Thyroid gland (tissue), 4 donors: ENCODE results near the gene RNF115. TPM values are rescaled to one million over a fixed set of nuclear protein-coding genes. Genes with fewer than 3 reads are reported as not detected.

Source experiments
- DNase-seq, 2 donors: peaks; one replicate each; pipeline ENCODE4 v3.0.0-alpha.2; 2019
- H3K27ac ChIP-seq, 3 donors: fragments of 200-600 bp; sonication (generic); 1 replicate in 2 of 3; 2 replicates in 1 of 3; pipeline ENCODE4 v1.5.1; 2016 to 2019; ENCODE audit warnings: mild to moderate bottlenecking in 1 of 3, moderate library complexity in 1 of 3
- H3K27me3 ChIP-seq: fragments of 200-600 bp; sonication (generic); one replicate; pipeline ENCODE4 v1.5.1; 2019
- H3K36me3 ChIP-seq, 2 donors: fragments of 200-600 bp; sonication (generic); one replicate each; pipeline ENCODE4 v1.5.1; 2016 to 2019
- H3K4me1 ChIP-seq, 2 donors: fragments of 200-600 bp; sonication (generic); one replicate each; pipeline ENCODE4 v1.5.1; 2017 to 2019
- H3K4me3 ChIP-seq, 3 donors: fragments of 200-600 bp; sonication (generic); replicated peaks in 1 of 3; 1 replicate in 2 of 3; 2 replicates in 1 of 3; pipeline ENCODE4 v1.5.1; 2016; ENCODE audit warnings: mild to moderate bottlenecking in 1 of 3
- H3K9me3 ChIP-seq: fragments of 200-600 bp; sonication (generic); one replicate; pipeline ENCODE4 v1.5.1; 2017
- CTCF ChIP-seq, 6 experiments: fragments of 200-600 bp in 3 of 6; fragments of 450-650 bp in 3 of 6; sonication (generic) in 3 of 6; IDR thresholded peaks; one replicate each; pipeline ENCODE4 v1.5.1; 2016 to 2019; ENCODE audit warnings: antibody characterized with exemption in 6 of 6, mild to moderate bottlenecking in 2 of 6, inconsistent platforms in 1 of 6, moderate library complexity in 1 of 6
- POLR2A ChIP-seq, 2 donors: fragments of 450-650 bp; IDR thresholded peaks; one replicate each; pipeline ENCODE4 v1.6.1; 2017; ENCODE audit warnings: antibody characterized with exemption in 2 of 2, mild to moderate bottlenecking in 2 of 2, moderate library complexity in 1 of 2
- WGBS, 2 donors: methylation state at CpG; one replicate each; pipeline ENCODE4 v1.1.5; 2017; 5-methylcytosine and 5-hydroxymethylcytosine counted together
- intact Hi-C: fragments of 100-400 bp; cut with DNase I; formaldehyde crosslinking; loops from one replicate; pipeline ENCODE4 v1.15.1; 2023
- total RNA-seq, 4 donors: library from RNA; depleted of rRNA; stranded (reverse); fragments of >200 nt; gene quantifications; one replicate each; pipeline ENCODE4 v1.2.3, GENCODE V29; 2016

RNF115 gene
- total RNA-seq, 4 donors from 2014 or later, result 17.2 to 33.9 (median 25.4) TPM

GRCh38 chr1:145702052-145702451 is 121.8 kb downstream of the RNF115 start:
- Histone ChIP-seq H3K4me1 (no peaks in the 10 kb centered on the region), H3K9me3 (no peaks in the 10 kb centered on the region), H3K27ac (no peak overlapping the region), H3K36me3 (no peaks in the 10 kb centered on the region), H3K27me3 (no peaks in the 10 kb centered on the region), H3K4me3 (no peak overlapping the region)
- TF ChIP-seq CTCF (IDR thresholded peaks at IDR 0.05) (no peak), POLR2A (IDR thresholded peaks at IDR 0.05) (no peak)
- WGBS, 2 donors, result 73 to 89% methylated on average over 2 of the region's 2 CpGs
- intact Hi-C loops, result no loop called here
- DNase-seq, result no peak

GRCh38 chr1:145701306-145701862 is 122.5 kb downstream of the RNF115 start:
- no peak for DNase-seq
- TF ChIP-seq CTCF (IDR thresholded peaks at IDR 0.05), result no peak
- TF ChIP-seq POLR2A (IDR thresholded peaks at IDR 0.05), result no peak
- Histone ChIP-seq H3K9me3 (no peaks in the 10 kb centered on the region), H3K27ac (no peak overlapping the region), H3K4me1 (no peaks in the 10 kb centered on the region), H3K4me3 (no peak overlapping the region), H3K27me3 (no peaks in the 10 kb centered on the region), H3K36me3 (no peaks in the 10 kb centered on the region)
- WGBS, 2 donors, result 63 to 69% methylated on average over 2 of the region's 2 CpGs
- intact Hi-C loops, result no loop called here

- no peak overlapping the region for H3K27ac ChIP-seq
- 85 to 88% methylated on average over 3 of the region's 3 CpGs for WGBS, 2 donors
- H3K27me3 ChIP-seq, result no peaks in the 10 kb centered on the region
- no peak for DNase-seq
- intact Hi-C loops, result no loop called here
- no peak overlapping the region for H3K4me3 ChIP-seq
- TF ChIP-seq POLR2A (IDR thresholded peaks at IDR 0.05) (no peak), CTCF (IDR thresholded peaks at IDR 0.05) (no peak)
- H3K9me3 ChIP-seq, result no peaks in the 10 kb centered on the region
- H3K4me1 ChIP-seq, result no peaks in the 10 kb centered on the region
- H3K36me3 ChIP-seq, result no peaks in the 10 kb centered on the region
Observed at GRCh38 chr1:145696630-145696960, 127.3 kb downstream of the RNF115 start.

GRCh38 chr1:145695821-145696629 is 127.9 kb downstream of the RNF115 start:
- no peak overlapping the region for H3K27ac ChIP-seq
- no peaks in the 10 kb centered on the region for H3K36me3 ChIP-seq
- 81 to 89% methylated on average over 5 of the region's 5 CpGs for WGBS, 2 donors
- no peaks in the 10 kb centered on the region for H3K27me3 ChIP-seq
- H3K4me3 ChIP-seq, result no peak overlapping the region
- no peaks in the 10 kb centered on the region for H3K9me3 ChIP-seq
- intact Hi-C loops, result no loop called here
- peaks cover 0 to 2% of the 10 kb centered on the region in 2 donors for H3K4me1 ChIP-seq
- DNase-seq, result no peak
- no peak for TF ChIP-seq POLR2A (IDR thresholded peaks at IDR 0.05)

- 83 to 86% methylated on average over 11 of the region's 11 CpGs for WGBS, 2 donors
- H3K9me3 ChIP-seq, result no peaks in the 10 kb centered on the region
- no peak for DNase-seq
- H3K27ac ChIP-seq, result no peak overlapping the region
- H3K36me3 ChIP-seq, result no peaks in the 10 kb centered on the region
- H3K4me3 ChIP-seq, result no peak overlapping the region
- H3K27me3 ChIP-seq, result no peaks in the 10 kb centered on the region
- intact Hi-C loops, result no loop called here
- H3K4me1 ChIP-seq, result peaks cover 0 to 12% of the 10 kb centered on the region in 2 donors
- no peak for TF ChIP-seq CTCF (IDR thresholded peaks at IDR 0.05)
- TF ChIP-seq POLR2A (IDR thresholded peaks at IDR 0.05), result no peak
Observed at GRCh38 chr1:145692785-145693443, 131.0 kb downstream of the RNF115 start.
